GM12878 (cell line): ENCODE measurements around the gene BIRC3. TPM values are rescaled to one million over a fixed set of nuclear protein-coding genes. Genes with fewer than 3 reads are reported as not detected.
A peak's percentile ranks its signal among the peaks of the same experiment; 100 is the strongest.

Experiments
- ATF3 ChIP-seq: IDR thresholded peaks from 2 replicates; pipeline ENCODE4 v1.6.1; 2011; ENCODE audit warnings: low read depth, mild to moderate bottlenecking, low read length, moderate library complexity, borderline replicate concordance; ENCODE audit errors: extremely low read depth
- ATF7 ChIP-seq: fragments of 450-650 bp; IDR thresholded peaks from 2 replicates; pipeline ENCODE4 v1.6.1; 2016; ENCODE audit warnings: low read depth, mild to moderate bottlenecking
- BMI1 ChIP-seq: fragments of 450-650 bp; IDR thresholded peaks from 2 replicates; pipeline ENCODE4 v1.6.1; 2016; ENCODE audit warnings: mild to moderate bottlenecking, moderate library complexity, borderline replicate concordance
- NBN ChIP-seq: fragments of 450-650 bp; IDR thresholded peaks from 2 replicates; pipeline ENCODE4 v1.6.1; 2016
- NFIC ChIP-seq: IDR thresholded peaks from 2 replicates; pipeline ENCODE4 v1.6.1; 2012; ENCODE audit warnings: low read depth, mild to moderate bottlenecking, inconsistent platforms, low read length, moderate library complexity
- NRF1 ChIP-seq: conservative IDR thresholded peaks from 2 replicates; pipeline ENCODE4 v1.6.1; 2011; ENCODE audit warnings: mild to moderate bottlenecking, low read depth, low read length, improper control_type of control experiment
- PKNOX1 ChIP-seq: fragments of 450-650 bp; IDR thresholded peaks from 2 replicates; pipeline ENCODE4 v1.6.1; 2016; ENCODE audit warnings: mild to moderate bottlenecking
- POLR2A ChIP-seq: IDR thresholded peaks from 2 replicates; pipeline ENCODE4 v1.6.1; 2011; ENCODE audit warnings: low read depth, mild to moderate bottlenecking, low read length
- POLR2AphosphoS5 ChIP-seq: IDR thresholded peaks from 2 replicates; pipeline ENCODE4 v1.6.1; 2011; ENCODE audit warnings: mild to moderate bottlenecking, low read length, inconsistent platforms
- RAD51 ChIP-seq: fragments of 450-650 bp; IDR thresholded peaks from 2 replicates; pipeline ENCODE4 v1.6.1; 2016; ENCODE audit warnings: moderate library complexity, mild to moderate bottlenecking, inconsistent platforms
- REST ChIP-seq: IDR thresholded peaks from 2 replicates; pipeline ENCODE4 v1.6.1; 2012; ENCODE audit warnings: mild to moderate bottlenecking, low read depth, low read length
- SMC3 ChIP-seq: IDR thresholded peaks from 2 replicates; pipeline ENCODE4 v1.6.1; 2011; ENCODE audit warnings: low read length, improper control_type of control experiment, borderline replicate concordance
- SP1 ChIP-seq: IDR thresholded peaks from one replicate; pipeline ENCODE4 v1.6.1; 2011; ENCODE audit warnings: low read depth, low read length
- SRF ChIP-seq, 2 experiments: IDR thresholded peaks; 2 replicates each; pipeline ENCODE4 v1.6.1; 2011; ENCODE audit warnings: low read depth in 2 of 2, low read length in 2 of 2, mild to moderate bottlenecking in 1 of 2, moderate library complexity in 1 of 2
- TAF1 ChIP-seq: IDR thresholded peaks from 2 replicates; pipeline ENCODE4 v1.6.1; 2011; ENCODE audit warnings: mild to moderate bottlenecking, low read depth, low read length, borderline replicate concordance
- TARDBP ChIP-seq: IDR thresholded peaks from 2 replicates; pipeline ENCODE4 v1.6.1; 2016; ENCODE audit warnings: borderline replicate concordance
- YBX1 ChIP-seq: fragments of 450-650 bp; IDR thresholded peaks from 2 replicates; pipeline ENCODE4 v1.6.1; 2016; ENCODE audit warnings: antibody characterized with exemption
- ZNF592 ChIP-seq: fragments of 450-650 bp; IDR thresholded peaks from 2 replicates; pipeline ENCODE4 v1.6.1; 2017; ENCODE audit warnings: mild to moderate bottlenecking, moderate library complexity
- polyA plus RNA-seq, 11 experiments: library from polyadenylated mRNA; depleted of rRNA in 4 of 11; unstranded in 6 of 11; stranded (reverse) in 5 of 11; fragments of >200 nt; fragmentation: Nextera tagmentation in 4 of 11; fragmentation: Illumina TruSeq in 1 of 11; extraction: Ambion mirVana in 4 of 11; extraction: Trizol in 1 of 11; gene quantifications; 1 replicate in 1 of 11; 2 replicates in 10 of 11; pipeline versions ENCODE4 v1.2.1 to v1.2.3, GENCODE V29; 2011 to 2016; ENCODE audit warnings: inconsistent platforms in 2 of 11, missing spikeins in 2 of 11, low read depth in 1 of 11
- total RNA-seq, 4 experiments: library from RNA; depleted of rRNA in 3 of 4; stranded (reverse); fragments of >200 nt in 3 of 4; fragmentation: Illumina TruSeq in 1 of 4; extraction: Trizol in 1 of 4; gene quantifications; 2 replicates each; pipeline versions ENCODE4 v1.2.1 to v1.2.3, GENCODE V29; 2013 to 2021

The BIRC3 gene
- total and polyA plus RNA-seq, 10 of the 15 experiments (the other 5 are each of a cell fraction or from before 2014, with no cell fraction given): 42.1 to 351 (median 83.7) TPM

GRCh38 chr11:102346748-102347461 lies 29.6 kb downstream of the BIRC3 start, which contains the start of gene BIRC2 (continued):
- peak; percentile 83 for TF ChIP-seq ZNF592
- TF ChIP-seq SRF (IDR thresholded peaks at IDR 0.05; ENCODE audit: low read depth in 2 of 2, low read length in 2 of 2): peak in 1 of 2 experiments; percentile 33; a peak in 1 of 4 replicates
- no peak for TF ChIP-seq PKNOX1
- TF ChIP-seq REST: no peak
- no peak; the same call in 1 of the 2 replicates for TF ChIP-seq BMI1
- peak; percentile 71; the same call in 1 of the 2 replicates for TF ChIP-seq POLR2AphosphoS5
- peak; percentile 18; the same call in 1 of the 2 replicates for TF ChIP-seq NRF1
- TF ChIP-seq POLR2A: peak; percentile 92
- peak; percentile 40; the same call in 1 of the 2 replicates for TF ChIP-seq TAF1
- no peak for TF ChIP-seq ATF3
- 0 out of 2 replicates have a peak, but pooled peaks have one; percentile 45 for TF ChIP-seq NFIC
- peak; percentile 32; the same call in 1 of the 2 replicates for TF ChIP-seq RAD51
- TF ChIP-seq YBX1: no peak
- peak; percentile 97 for TF ChIP-seq ATF7
- no peak for TF ChIP-seq TARDBP
- TF ChIP-seq SP1: no peak
- peak; percentile 42 for TF ChIP-seq SMC3
- TF ChIP-seq NBN: peak; percentile 96
